HCT116 (cell line): Measurements from ENCODE around the gene OVCH2. TPM values are rescaled to one million over a fixed set of nuclear protein-coding genes. Genes with fewer than 3 reads are reported as not detected.

Experiments
- ATAC-seq: fragments of 200-7000 bp; cut with Tn5 transposase; 2 replicates; pipeline ENCODE4 v1.9.1; 2020; ENCODE audit warnings: mild to moderate bottlenecking, moderate library complexity
- BruUV-seq: library from RNA; stranded (reverse); fragments of 400-500 nt; replicated peaks from 2 replicates; lab custom pipeline; 2021; lab: Mats Ljungman, UMichigan
- CTCF ChIA-PET: fragments of 300-600 bp; sonication (Branson Sonifier 250); formaldehyde crosslinking; loops from one replicate; lab custom pipeline; 2021; ENCODE audit warnings: antibody characterized with exemption; lab: Charles Lee
- POLR2A ChIA-PET: fragments of 300-600, 350-600 bp; sonication (Branson Sonifier 250); formaldehyde crosslinking; loops from one replicate; lab custom pipeline; 2021; ENCODE audit warnings: antibody characterized with exemption; lab: Charles Lee
- RAD21 ChIA-PET, 2 experiments: fragments of 300-600 bp; sonication (Branson Sonifier 250); formaldehyde crosslinking; loops; one replicate each; lab custom pipeline; 2023; ENCODE audit warnings: low total read pairs in 2 of 2; ENCODE audit not compliant: uncharacterized antibody in 2 of 2, unreplicated experiment in 2 of 2, low non-redundant PET in 1 of 2; lab: Charles Lee
- DNase-seq: peaks from one replicate; pipeline ENCODE4 v3.0.0-alpha.2; 2010; ENCODE audit warnings: low read depth, low spot score
- H2AFZ ChIP-seq: fragments of 200-600 bp; shearing (Covaris generic), sonication (generic); 2 replicates; pipeline ENCODE4 v1.6.1; 2017; ENCODE audit warnings: low read depth, mixed run types, mixed read lengths, antibody characterized with exemption, low read length; ENCODE audit not compliant: poor library complexity, severe bottlenecking
- H3K27ac ChIP-seq: 2 replicates; pipeline ENCODE4 v1.5.1; 2012; ENCODE audit warnings: low read depth, low read length
- H3K27me3 ChIP-seq: fragments of 200-600 bp; sonication (generic); 2 replicates; pipeline ENCODE4 v1.6.1; 2016; ENCODE audit warnings: mixed run types, low read length, mixed read lengths; ENCODE audit not compliant: insufficient read depth
- H3K36me3 ChIP-seq, 2 experiments: fragments of 200-500 bp in 1 of 2; fragments of 200-600 bp in 1 of 2; sonication (Bioruptor generic) in 1 of 2; sonication (generic) in 1 of 2; 2 replicates each; pipeline versions ENCODE4 v1.5.1 to v1.6.1; 2014 to 2016; ENCODE audit warnings: low read length in 2 of 2, inconsistent platforms in 1 of 2, mixed read lengths in 1 of 2, mixed run types in 1 of 2; ENCODE audit not compliant: insufficient read depth in 2 of 2, control insufficient read depth in 1 of 2
- H3K4me1 ChIP-seq, 2 experiments: fragments of 200-600 bp in 1 of 2; sonication (generic) in 1 of 2; 2 replicates each; pipeline versions ENCODE4 v1.5.1 to v1.6.1; 2012 to 2017; ENCODE audit warnings: low read length in 2 of 2, inconsistent platforms in 1 of 2, mild to moderate bottlenecking in 1 of 2, mixed read lengths in 1 of 2, mixed run types in 1 of 2, moderate library complexity in 1 of 2; ENCODE audit not compliant: insufficient read depth in 2 of 2, control insufficient read depth in 1 of 2
- H3K4me2 ChIP-seq: fragments of 200-600 bp; sonication (generic); 2 replicates; pipeline ENCODE4 v1.6.1; 2017; ENCODE audit warnings: mixed run types, low read length, mixed read lengths
- H3K4me3 ChIP-seq, 2 experiments: fragments of 200-600 bp in 1 of 2; sonication (generic) in 1 of 2; replicated peaks in 1 of 2; 2 replicates each; pipeline ENCODE4 v1.5.1; 2011 to 2016; ENCODE audit warnings: low read length in 2 of 2, control low read depth in 1 of 2, low read depth in 1 of 2, mild to moderate bottlenecking in 1 of 2, mixed read lengths in 1 of 2, mixed run types in 1 of 2
- H3K79me2 ChIP-seq: fragments of 200-600 bp; sonication (generic); 2 replicates; pipeline ENCODE4 v1.6.1; 2017; ENCODE audit warnings: mild to moderate bottlenecking, mixed run types, low read length, moderate library complexity, mixed read lengths; ENCODE audit not compliant: insufficient read depth
- H3K9ac ChIP-seq: fragments of 200-600 bp; sonication (generic); 2 replicates; pipeline ENCODE4 v1.6.1; 2016; ENCODE audit warnings: low read length, mixed read lengths
- H3K9me2 ChIP-seq: fragments of 200-600 bp; sonication (generic), shearing (Covaris generic); 2 replicates; pipeline ENCODE4 v1.6.1; 2017; ENCODE audit warnings: mixed run types, mild to moderate bottlenecking, moderate library complexity; ENCODE audit not compliant: insufficient read depth
- H3K9me3 ChIP-seq, 2 experiments: fragments of 200-500 bp in 1 of 2; fragments of 200-600 bp in 1 of 2; sonication (Bioruptor generic) in 1 of 2; sonication (generic) in 1 of 2; 2 replicates each; pipeline ENCODE4 v1.6.1; 2014 to 2017; ENCODE audit warnings: low read length in 2 of 2, mixed read lengths in 2 of 2, inconsistent platforms in 1 of 2, low read depth in 1 of 2, mild to moderate bottlenecking in 1 of 2, mixed run types in 1 of 2, moderate library complexity in 1 of 2; ENCODE audit not compliant: control insufficient read depth in 1 of 2, insufficient read depth in 1 of 2
- H4K20me1 ChIP-seq: fragments of 200-600 bp; sonication (generic), shearing (Covaris generic); 2 replicates; pipeline ENCODE4 v1.6.1; 2017; ENCODE audit warnings: mixed run types, mild to moderate bottlenecking, moderate library complexity; ENCODE audit not compliant: insufficient read depth
- REST ChIP-seq: IDR thresholded peaks from 2 replicates; pipeline ENCODE4 v1.6.1; 2012; ENCODE audit warnings: low read depth
- TCF7L2 ChIP-seq: IDR thresholded peaks from 2 replicates; pipeline ENCODE4 v1.7.0; 2011; ENCODE audit warnings: borderline replicate concordance, inconsistent platforms; ENCODE audit not compliant: insufficient read depth, insufficient read length; ENCODE audit errors: extremely low read depth
- ZBTB33 ChIP-seq: IDR thresholded peaks from 2 replicates; pipeline ENCODE4 v1.6.1; 2011; ENCODE audit warnings: mild to moderate bottlenecking, low read length, moderate library complexity; ENCODE audit not compliant: insufficient replicate concordance; ENCODE audit errors: extremely low read depth
- intact Hi-C: fragments of 100-400 bp; cut with micrococcal nuclease; formaldehyde crosslinking; loops from 2 replicates; pipeline ENCODE4 v1.10.0; 2022
- total RNA-seq: library from RNA; stranded (reverse); gene quantifications from one replicate; pipeline ENCODE4 v1.2.1, GENCODE V29; 2021; ENCODE audit not compliant: unreplicated experiment

OVCH2 gene
- total RNA-seq, 1 experiment from 2014 or later, result not detected

GRCh38 chr11:7642747-7643146 is 63.5 kb downstream of the OVCH2 start (continued):
- TF ChIP-seq REST, result no peak
- TF ChIP-seq ZBTB33, result no peak

- Histone ChIP-seq H3K9ac (no peak overlapping the region), H3K36me3 (no peaks in the 10 kb centered on the region), H3K4me3 (no peak overlapping the region), H3K9me3 (no peaks in the 10 kb centered on the region), H3K27ac (no peak overlapping the region), H3K4me2 (no peak overlapping the region), H3K9me2 (no peaks in the 10 kb centered on the region), H3K27me3 (no peaks in the 10 kb centered on the region), H3K4me1 (no peaks in the 10 kb centered on the region), H2AFZ (no peak overlapping the region), H3K79me2 (no peaks in the 10 kb centered on the region), H4K20me1 (no peaks in the 10 kb centered on the region)
- DNase-seq (no peak), ATAC-seq (no peak)
- POLR2A ChIA-PET, result no interaction called here
- RAD21 ChIA-PET, result no interaction called here
- intact Hi-C loops, result no loop called here
- no TSS peak for BruUV-seq
- no peak for TF ChIP-seq TCF7L2
- CTCF ChIA-PET, result no interaction called here
Measured at GRCh38 chr11:7640816-7641215, 65.5 kb downstream of the OVCH2 start.
